ENCODE data around the gene FLNC.

DNA sequence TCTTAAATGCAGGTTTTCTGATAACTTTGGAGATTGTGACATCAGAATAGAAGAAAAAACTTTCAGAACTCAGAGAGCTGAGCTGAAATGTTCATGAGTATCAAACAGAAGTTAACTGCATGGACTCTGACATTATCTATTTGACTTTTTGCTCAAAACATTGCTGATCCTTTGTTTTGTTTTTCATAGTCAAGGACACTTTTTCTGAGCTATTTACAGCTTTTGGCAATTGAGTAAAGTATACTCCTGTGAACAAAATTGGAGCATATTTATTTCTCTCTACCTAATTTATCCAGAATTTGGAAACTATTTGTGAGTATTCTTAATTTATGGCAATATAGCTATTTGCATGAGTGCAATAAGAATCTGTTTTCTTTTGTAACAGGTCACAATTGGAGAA lies 69.2 kb downstream of the FLNC start:
- no peak for TF ChIP-seq CTCF (IDR thresholded peaks at IDR 0.05)
- TF ChIP-seq POLR2A (IDR thresholded peaks at IDR 0.05) = no peak
